Measurements from ENCODE around the gene PSTPIP1. TPM values are rescaled to one million over a fixed set of nuclear protein-coding genes. Genes with fewer than 3 reads are reported as not detected.

PSTPIP1 gene
- total and polyA plus RNA-seq, 10 of the 15 experiments (the other 5 are each of a cell fraction or from before 2014, with no cell fraction given) = 0.50 to 29.3 (median 14.5) TPM

GRCh38 chr15:77030928-77031375 lies 36.0 kb downstream of the PSTPIP1 start:
- WGBS (ENCODE audit: insufficient coverage, insufficient replicate concordance, low lambda C conversion rate, missing lambda C conversion rate) = 83% methylated on average over 10 of the region's 10 CpGs
- BruUV-seq (replicated peaks) = no TSS peak
- POLR2A ChIA-PET = interaction anchor here (0.9 to 1.9 kb wide), 3 partner anchors 9 to 56 kb away, joined by 3 to 7 read pairs (median 5); no protein-coding TSS in a partner anchor
- RAD21 ChIA-PET (ENCODE audit: unreplicated experiment) = interaction anchor here (0.9 to 9.5 kb wide), 27 partner anchors 11 to 512 kb away, joined by 3 to 189 read pairs (median 4); partner anchors contain the start of gene PSTPIP1
- no peak for TF ChIP-seq POLR2AphosphoS2 (IDR thresholded peaks at IDR 0.05; ENCODE audit: low read depth, low read length)
- TF ChIP-seq POLR2A (IDR thresholded peaks at IDR 0.05; ENCODE audit: low read depth, low read length) = 0 out of 2 replicates have a peak, but pooled peaks have one; percentile 12
- DNase-seq (ENCODE audit: low read depth, low spot score) = no peak
- SMC1A ChIA-PET (ENCODE audit: uncharacterized antibody, unreplicated experiment) = interaction anchor here (0.7 to 22.2 kb wide), 23 partner anchors 9 to 512 kb away, joined by 3 to 375 read pairs (median 4); no protein-coding TSS in a partner anchor
- no peaks in the 10 kb centered on the region for H3K27me3 ChIP-seq (replicated peaks in 1 of 2; ENCODE audit: control insufficient read depth in 2 of 2, insufficient read depth in 2 of 2, low read length in 1 of 2)
- H4K20me1 ChIP-seq (ENCODE audit: control insufficient read depth, insufficient read depth) = no peaks in the 10 kb centered on the region
- no peak overlapping the region for H3K9ac ChIP-seq (ENCODE audit: control insufficient read depth, insufficient read depth, low read length)
- no peak overlapping the region for H2AFZ ChIP-seq (ENCODE audit: control insufficient read depth, low read depth, low read length)
- H3K36me3 ChIP-seq (ENCODE audit: control insufficient read depth in 2 of 2, insufficient read depth in 2 of 2, low read length in 1 of 2) = no peaks in the 10 kb centered on the region
- no peak overlapping the region for H3K4me3 ChIP-seq
- no peak for FAIRE-seq
- H3K4me2 ChIP-seq (ENCODE audit: control insufficient read depth, insufficient read depth) = no peak overlapping the region
- no peaks in the 10 kb centered on the region for H3K79me2 ChIP-seq (ENCODE audit: control insufficient read depth, insufficient read depth, low read length)
- no peak overlapping the region for H3K27ac ChIP-seq (ENCODE audit: control insufficient read depth, insufficient read depth)
- in situ Hi-C loops (cut with MboI) (no loop called here), intact Hi-C loops (cut with micrococcal nuclease; ENCODE audit: unreplicated experiment) (loop anchor here (5.0 kb wide), 1 partner anchor 51 kb away; no protein-coding TSS in a partner anchor)
- ATAC-seq = peak; percentile 16
- H3K9me3 ChIP-seq (replicated peaks; ENCODE audit: control insufficient read depth, insufficient read depth, low read length) = no peaks in the 10 kb centered on the region
- CTCF ChIA-PET = interaction anchor here (0.7 to 17.4 kb wide), 23 partner anchors 8 to 513 kb away, joined by 3 to 483 read pairs (median 5); partner anchors contain the start of gene SCAPER
- no peaks in the 10 kb centered on the region for H3K4me1 ChIP-seq (ENCODE audit: control insufficient read depth, insufficient read depth, low read length)

- WGBS (ENCODE audit: insufficient coverage, insufficient replicate concordance, low lambda C conversion rate, missing lambda C conversion rate) = 77% methylated on average over 10 of the region's 12 CpGs
- ChIA-PET CTCF (interaction anchor here (0.7 to 17.4 kb wide), 26 partner anchors 9 to 512 kb away, joined by 3 to 483 read pairs (median 5); partner anchors contain the start of gene SCAPER), SMC1A (ENCODE audit: uncharacterized antibody, unreplicated experiment) (interaction anchor here (0.6 to 22.2 kb wide), 27 partner anchors 9 to 525 kb away, joined by 3 to 375 read pairs (median 4); no protein-coding TSS in a partner anchor), POLR2A (interaction anchor here (0.9 to 1.9 kb wide), 3 partner anchors 10 to 57 kb away, joined by 3 to 7 read pairs (median 5); no protein-coding TSS in a partner anchor), RAD21 (ENCODE audit: unreplicated experiment) (interaction anchor here (0.9 to 9.5 kb wide), 28 partner anchors 12 to 512 kb away, joined by 3 to 189 read pairs (median 4); partner anchors contain the start of gene PSTPIP1)
- H3K27ac ChIP-seq (ENCODE audit: control insufficient read depth, insufficient read depth) = no peak overlapping the region
- no peaks in the 10 kb centered on the region for H3K4me1 ChIP-seq (ENCODE audit: control insufficient read depth, insufficient read depth, low read length)
- H3K4me2 ChIP-seq (ENCODE audit: control insufficient read depth, insufficient read depth) = no peak overlapping the region
- H4K20me1 ChIP-seq (ENCODE audit: control insufficient read depth, insufficient read depth) = no peaks in the 10 kb centered on the region
- intact Hi-C loops (cut with micrococcal nuclease; ENCODE audit: unreplicated experiment) = loop anchor here (5.0 kb wide), 1 partner anchor 51 kb away; no protein-coding TSS in a partner anchor
- no peak overlapping the region for H2AFZ ChIP-seq (ENCODE audit: control insufficient read depth, low read depth, low read length)
- no peaks in the 10 kb centered on the region for H3K27me3 ChIP-seq (replicated peaks in 1 of 2; ENCODE audit: control insufficient read depth in 2 of 2, insufficient read depth in 2 of 2, low read length in 1 of 2)
- ATAC-seq (peak; percentile 89), DNase-seq (ENCODE audit: low read depth, low spot score) (no peak), FAIRE-seq (peak; percentile 71)
- no peaks in the 10 kb centered on the region for H3K79me2 ChIP-seq (ENCODE audit: control insufficient read depth, insufficient read depth, low read length)
- no peaks in the 10 kb centered on the region for H3K9me3 ChIP-seq (replicated peaks; ENCODE audit: control insufficient read depth, insufficient read depth, low read length)
- no peak overlapping the region for H3K9ac ChIP-seq (ENCODE audit: control insufficient read depth, insufficient read depth, low read length)
- no TSS peak for BruUV-seq (replicated peaks)
- no peak overlapping the region for H3K4me3 ChIP-seq
- in situ Hi-C loops (cut with MboI) = no loop called here
- H3K36me3 ChIP-seq (ENCODE audit: control insufficient read depth in 2 of 2, insufficient read depth in 2 of 2, low read length in 1 of 2) = no peaks in the 10 kb centered on the region
- TF ChIP-seq PAX8 (IDR thresholded peaks at IDR 0.05) (no peak), CHD2 (IDR thresholded peaks at IDR 0.05; ENCODE audit: borderline replicate concordance, low read depth, low read length) (0 out of 2 replicates have a peak, but pooled peaks have one; percentile 20), BACH1 (IDR thresholded peaks at IDR 0.05; ENCODE audit: borderline replicate concordance) (no peak), REST (IDR thresholded peaks at IDR 0.05; ENCODE audit: low read depth, low read length) (no peak), CBX3 (IDR thresholded peaks at IDR 0.05; ENCODE audit: borderline replicate concordance, low read depth) (no peak), SPI1 (IDR thresholded peaks at IDR 0.05; ENCODE audit: borderline replicate concordance, insufficient read depth, low read depth, low read length) (peak; percentile 73; the same call in 1 of the 2 replicates), SUPT20H (IDR thresholded peaks at IDR 0.05; ENCODE audit: borderline replicate concordance, control insufficient read depth, low read depth, low read length) (no peak), POLR2A (IDR thresholded peaks at IDR 0.05; ENCODE audit: low read depth, low read length) (0 out of 2 replicates have a peak, but pooled peaks have one; percentile 12), NRF1 (conservative IDR thresholded peaks at IDR 0.05; ENCODE audit: low read depth, low read length) (no peak), HCFC1 (IDR thresholded peaks at IDR 0.05; ENCODE audit: low read length) (no peak), YBX1 (IDR thresholded peaks at IDR 0.05) (no peak)
Observed at GRCh38 chr15:77031376-77032050, 36.6 kb downstream of the PSTPIP1 start.
